Heart left ventricle (tissue), 13 donors: ENCODE data around the gene ZNF785.

ENCODE experiments used
- CTCF ChIP-seq, 12 donors: fragments of 200-600 bp; sonication (generic) in 4 of 12; IDR thresholded peaks; one replicate each; pipeline versions ENCODE4 v1.5.0 to v1.8.0; 2018 to 2022; ENCODE audit warnings: antibody characterized with exemption in 12 of 12, mild to moderate bottlenecking in 5 of 12
- POLR2A ChIP-seq, 2 donors: fragments of 450-650 bp; IDR thresholded peaks; one replicate each; pipeline ENCODE4 v1.6.1; 2017; ENCODE audit warnings: antibody characterized with exemption in 2 of 2, mild to moderate bottlenecking in 2 of 2, moderate library complexity in 2 of 2
- donor health status: ischemic (EF 13 %, LVEDD 7.1; RV severe dilation, severe dysfunction).
- donor health status: DM: no; HTN: yes; CAD: no.
- donor health status: DM: no; HTN: no; CAD: no.
- donor health status: ischemic (EF 25% LVEDD 6.9; RV normal size, moderate dysfunction).
- donor health status: ischemic (EF 25% LVEDD 5.7; RV mildly dilated, moderate dysfunction).
- donor health status: ischemic (EF 35%, LVEDD 5.7; RV mildly dilated, moderate dysfunction).
- donor health status: nonischemic (EF 11% LVEDD 7.7; RV severe dilation, severe dysfunction).
- donor health status: DM: yes; HTN: yes; CAD: no.
- donor health status: PGD.
- donor health status: ischemic (EF 29% LVEDD 5.4; RV normal size, mild dysfunction).
- donor health status: nonischemic (EF 23%, LVEDD 6.1; RV moderate dilation, normal function).

DNA sequence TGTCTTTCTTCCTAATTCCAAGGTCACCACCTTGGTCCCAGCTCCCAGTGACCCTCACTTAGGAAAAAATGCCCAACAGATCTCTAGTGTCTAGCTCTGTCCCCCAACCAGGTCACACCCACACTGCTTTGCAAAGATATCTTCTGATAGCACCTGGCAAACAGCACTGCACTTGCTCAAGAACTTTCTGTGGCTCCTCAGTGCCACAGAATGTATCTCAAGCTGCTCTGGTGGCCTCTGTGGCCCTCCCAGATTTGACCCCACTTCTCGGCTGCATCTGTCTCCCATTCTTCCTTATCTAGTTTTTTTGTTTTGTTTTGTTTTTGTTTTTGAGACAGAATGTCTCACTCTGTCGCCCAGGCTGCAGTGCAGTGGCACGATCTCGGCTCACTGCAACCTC lies 19.0 kb downstream of the ZNF785 start:
- TF ChIP-seq CTCF (IDR thresholded peaks at IDR 0.05): no peak
- TF ChIP-seq POLR2A (IDR thresholded peaks at IDR 0.05): no peak
